GM18526 (cell line): ENCODE measurements around the gene PAQR5.

Experiments used
- POLR2A ChIP-seq: IDR thresholded peaks from 3 replicates; pipeline ENCODE4 v1.6.1; 2011; ENCODE audit not compliant: insufficient read length; ENCODE audit errors: extremely low read depth

Gene PAQR5

DNA sequence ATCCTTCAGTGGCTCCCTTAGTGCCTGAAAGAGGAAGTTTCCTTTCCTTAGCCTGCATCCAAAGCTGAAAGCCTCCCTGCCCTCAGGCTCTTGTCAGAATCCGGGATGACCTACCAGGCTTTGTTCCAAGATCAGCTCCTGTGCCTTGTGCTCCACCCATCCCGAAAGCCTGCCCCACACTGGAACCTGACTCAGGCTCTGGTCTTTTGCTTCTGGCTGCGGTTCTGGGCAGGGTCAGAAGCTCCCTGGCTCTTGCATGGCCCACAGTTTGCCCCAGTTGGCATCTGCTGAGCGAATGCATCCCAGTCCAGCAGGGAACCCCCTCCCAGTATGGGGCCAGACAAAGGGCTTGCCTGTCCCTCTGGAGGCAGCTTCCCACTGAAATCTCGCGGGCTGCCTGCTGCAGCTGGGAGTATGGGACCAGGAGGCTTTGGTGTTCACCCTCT, 89.6 kb downstream of the PAQR5 start:
- TF ChIP-seq POLR2A = no peak

DNA sequence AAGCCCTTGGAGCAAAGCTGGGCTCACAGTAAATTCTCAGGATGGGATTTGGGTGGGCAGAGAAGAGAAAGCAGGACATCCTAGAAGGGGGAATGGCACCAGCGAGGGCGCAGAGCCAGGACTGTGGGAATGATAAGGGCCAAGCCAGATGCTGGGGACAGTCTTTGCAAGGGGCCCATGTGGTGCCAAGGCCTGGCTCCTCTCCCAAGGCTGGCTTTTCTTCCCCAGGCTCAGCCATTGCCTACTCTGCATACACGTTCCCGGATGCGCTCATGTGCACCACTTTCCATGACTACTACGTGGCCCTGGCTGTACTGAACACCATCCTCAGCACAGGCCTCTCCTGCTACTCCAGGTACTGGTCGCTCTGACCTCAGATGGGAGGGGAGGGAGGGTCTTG, 90.7 kb downstream of the PAQR5 start:
- no peak for TF ChIP-seq POLR2A

DNA sequence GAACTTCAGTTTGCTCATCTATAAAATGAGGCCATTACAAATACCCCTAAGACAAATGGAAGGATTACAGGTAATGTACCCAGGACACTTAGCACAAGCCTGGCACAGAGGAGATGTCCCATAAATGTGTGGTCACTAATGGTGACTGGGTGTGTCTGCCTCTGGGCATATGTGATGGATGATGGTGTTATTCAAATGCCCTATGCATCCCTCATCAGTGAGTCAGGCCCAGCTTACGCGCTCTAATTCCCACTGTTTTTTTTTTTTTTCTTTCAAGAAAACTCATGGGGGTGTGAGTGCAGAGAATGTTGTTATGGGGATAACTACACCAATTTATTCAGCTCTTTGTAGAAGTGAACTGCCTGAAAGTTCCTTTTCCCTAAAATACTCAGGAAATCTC, 91.9 kb downstream of the PAQR5 start:
- TF ChIP-seq POLR2A = no peak

- TF ChIP-seq POLR2A = no peak
These were observed 92.5 kb downstream of the PAQR5 start for GRCh38 chr15:69391046-69391757.

- no peak for TF ChIP-seq POLR2A
These were observed 93.6 kb downstream of the PAQR5 start for GRCh38 chr15:69392352-69392751.

- no peak for TF ChIP-seq POLR2A
These were observed 95.2 kb downstream of the PAQR5 start for GRCh38 chr15:69393831-69394491.

GRCh38 chr15:69394556-69395282, 96.0 kb downstream of the PAQR5 start:
- TF ChIP-seq POLR2A = no peak

DNA sequence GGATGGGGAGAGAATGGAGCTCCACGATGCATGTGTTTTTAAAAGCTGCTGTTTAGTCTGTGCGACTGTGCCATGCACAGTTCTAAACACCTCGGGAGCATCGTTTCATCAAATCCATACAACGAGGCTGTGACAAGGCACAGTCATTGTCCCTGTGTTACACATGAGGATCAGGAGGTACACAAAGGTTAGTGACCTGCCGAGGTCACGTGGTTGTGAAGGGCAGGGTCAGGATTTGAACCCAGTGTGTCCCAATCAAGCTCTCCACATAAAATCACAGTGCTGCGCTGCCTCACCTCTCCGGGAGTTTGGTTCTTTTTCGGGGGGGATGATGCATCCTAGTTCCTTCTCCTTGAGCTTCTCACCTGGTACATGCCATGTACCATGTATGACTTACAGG, 96.7 kb downstream of the PAQR5 start:
- no peak for TF ChIP-seq POLR2A

GRCh38 chr15:69395991-69396390, 97.3 kb downstream of the PAQR5 start:
- TF ChIP-seq POLR2A = no peak

DNA sequence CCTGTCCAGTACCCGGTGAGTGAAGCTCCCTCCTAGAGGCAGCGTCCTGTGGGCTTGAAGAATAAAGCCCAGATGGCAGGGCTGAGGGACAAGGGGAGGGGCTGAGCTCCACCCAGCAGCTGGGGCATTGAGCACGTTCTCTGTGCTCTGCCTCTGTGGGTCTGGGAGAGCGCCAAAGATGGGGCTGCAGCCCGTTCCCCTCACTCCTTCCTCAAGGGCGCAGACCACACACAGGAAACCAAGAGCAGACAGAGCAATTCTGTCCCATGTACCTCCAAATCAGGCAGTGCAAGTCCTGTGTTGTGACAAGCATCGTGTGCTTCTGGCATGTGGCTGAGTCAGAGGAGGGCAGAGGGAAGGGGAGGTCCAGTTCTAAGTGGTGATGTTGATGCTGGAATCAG, 99.8 kb downstream of the PAQR5 start:
- no peak for TF ChIP-seq POLR2A

- TF ChIP-seq POLR2A = no peak
These were observed 102.1 kb downstream of the PAQR5 start for GRCh38 chr15:69400850-69401249.

- no peak for TF ChIP-seq POLR2A
These were observed 104.1 kb downstream of the PAQR5 start for GRCh38 chr15:69402816-69403215.

GRCh38 chr15:69403594-69403993, 104.9 kb downstream of the PAQR5 start:
- TF ChIP-seq POLR2A = no peak

DNA sequence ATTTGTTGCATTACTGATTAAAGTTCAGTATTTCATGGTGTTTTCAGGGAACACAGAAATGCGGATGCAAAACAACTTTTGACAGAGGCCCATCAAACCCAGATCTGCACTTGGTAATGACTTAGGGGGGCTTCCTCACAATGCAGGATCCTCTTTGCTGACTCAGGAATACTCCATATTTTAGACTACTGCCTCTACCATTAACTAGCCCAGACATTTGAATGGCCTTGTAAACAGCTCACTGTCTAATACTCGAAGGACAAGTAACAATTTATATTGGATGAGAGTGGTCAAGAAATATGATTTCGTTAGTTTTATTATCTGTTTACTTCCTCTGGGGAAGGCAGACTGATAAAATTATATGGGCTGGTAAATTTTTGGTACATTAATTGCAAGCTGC, 106.4 kb downstream of the PAQR5 start:
- TF ChIP-seq POLR2A = no peak

- no peak for TF ChIP-seq POLR2A
These were observed 109.1 kb downstream of the PAQR5 start for GRCh38 chr15:69407719-69408400.
